OCI-LY3 (cell line): ENCODE data around the gene HAS3.

Experiments used
- EZH2phosphoT487 ChIP-seq: fragments of 200-600 bp; shearing (Covaris generic); IDR thresholded peaks from 2 replicates; pipeline ENCODE4 v1.6.1; 2018; ENCODE audit warnings: antibody characterized with exemption, mixed run types, low read depth
- TF ChIP-seq, protein P1 (sequence below): fragments of 200-600, 300-600 bp; sonication (generic); IDR thresholded peaks from 2 replicates; pipeline ENCODE4 v1.5.1; 2014; ENCODE audit warnings: antibody characterized with exemption, low read length, low read depth

GRCh38 chr16:69084289-69084688 is 21.2 kb upstream of the HAS3 start:
- TF ChIP-seq, protein P1, sequence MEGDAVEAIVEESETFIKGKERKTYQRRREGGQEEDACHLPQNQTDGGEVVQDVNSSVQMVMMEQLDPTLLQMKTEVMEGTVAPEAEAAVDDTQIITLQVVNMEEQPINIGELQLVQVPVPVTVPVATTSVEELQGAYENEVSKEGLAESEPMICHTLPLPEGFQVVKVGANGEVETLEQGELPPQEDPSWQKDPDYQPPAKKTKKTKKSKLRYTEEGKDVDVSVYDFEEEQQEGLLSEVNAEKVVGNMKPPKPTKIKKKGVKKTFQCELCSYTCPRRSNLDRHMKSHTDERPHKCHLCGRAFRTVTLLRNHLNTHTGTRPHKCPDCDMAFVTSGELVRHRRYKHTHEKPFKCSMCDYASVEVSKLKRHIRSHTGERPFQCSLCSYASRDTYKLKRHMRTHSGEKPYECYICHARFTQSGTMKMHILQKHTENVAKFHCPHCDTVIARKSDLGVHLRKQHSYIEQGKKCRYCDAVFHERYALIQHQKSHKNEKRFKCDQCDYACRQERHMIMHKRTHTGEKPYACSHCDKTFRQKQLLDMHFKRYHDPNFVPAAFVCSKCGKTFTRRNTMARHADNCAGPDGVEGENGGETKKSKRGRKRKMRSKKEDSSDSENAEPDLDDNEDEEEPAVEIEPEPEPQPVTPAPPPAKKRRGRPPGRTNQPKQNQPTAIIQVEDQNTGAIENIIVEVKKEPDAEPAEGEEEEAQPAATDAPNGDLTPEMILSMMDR, result no peak
- no peak for TF ChIP-seq EZH2phosphoT487
